ENCODE results near the gene KLF15.
A peak's percentile ranks its signal among the peaks of the same experiment; 100 is the strongest.

Gene KLF15

DNA sequence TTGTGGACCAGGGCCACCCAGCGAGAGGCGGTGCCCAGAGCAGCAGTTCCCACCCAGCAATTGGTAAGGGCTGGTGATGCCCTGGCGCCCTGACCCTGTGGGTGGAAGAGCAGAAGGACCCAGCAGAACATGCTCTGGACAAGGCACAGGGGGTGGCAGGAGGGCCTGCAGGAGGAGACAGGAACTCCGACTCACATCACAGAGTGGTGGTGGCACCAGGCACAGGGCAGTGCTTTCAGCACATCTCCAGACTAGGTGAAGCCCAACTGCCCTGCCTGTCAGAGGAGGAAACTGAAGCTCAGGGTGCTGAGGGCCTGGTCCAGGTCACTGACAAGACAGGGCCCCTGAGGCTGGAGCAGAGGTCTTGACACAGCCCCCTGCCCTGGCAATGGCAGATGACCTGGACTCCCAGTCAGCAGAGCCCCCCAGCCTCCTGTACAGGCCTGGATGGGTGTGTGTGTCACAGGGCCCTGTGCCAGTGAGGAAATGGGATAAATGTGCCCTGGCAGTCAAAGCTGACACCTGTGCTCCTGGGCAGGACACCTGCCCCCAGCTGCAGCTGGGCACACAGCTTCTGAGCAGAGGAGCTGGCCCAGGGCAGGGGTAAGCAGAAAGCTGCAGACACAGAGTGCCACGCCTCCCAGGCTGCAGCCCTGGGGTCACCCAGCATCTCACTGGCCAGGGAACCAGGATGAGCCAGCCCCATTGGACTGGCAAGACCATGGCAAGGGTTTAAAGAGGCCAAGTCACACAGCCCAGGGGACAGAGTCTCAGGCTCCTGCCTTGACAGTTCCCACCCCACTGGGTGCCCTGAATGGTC lies 11.4 kb downstream of the KLF15 start:
- DNase-seq = no peak

DNA sequence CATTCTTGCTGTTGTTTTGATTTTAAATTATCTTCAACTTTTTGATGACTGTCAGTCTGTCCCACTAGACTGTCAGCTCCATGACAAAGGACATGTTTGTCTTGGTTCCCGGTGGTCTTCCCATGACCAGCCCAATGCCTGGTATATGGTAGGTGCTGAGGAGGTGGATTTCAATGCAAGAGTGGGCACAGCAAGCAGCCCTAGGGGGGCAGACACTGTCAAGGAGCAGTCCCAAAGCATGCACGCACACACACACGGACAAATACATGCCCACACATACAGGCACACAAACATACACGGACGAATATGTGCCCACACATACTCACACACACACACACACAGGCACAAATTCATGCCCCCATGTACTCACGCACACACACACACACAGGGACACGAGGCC lies 12.0 kb downstream of the KLF15 start:
- DNase-seq = no peak

DNA sequence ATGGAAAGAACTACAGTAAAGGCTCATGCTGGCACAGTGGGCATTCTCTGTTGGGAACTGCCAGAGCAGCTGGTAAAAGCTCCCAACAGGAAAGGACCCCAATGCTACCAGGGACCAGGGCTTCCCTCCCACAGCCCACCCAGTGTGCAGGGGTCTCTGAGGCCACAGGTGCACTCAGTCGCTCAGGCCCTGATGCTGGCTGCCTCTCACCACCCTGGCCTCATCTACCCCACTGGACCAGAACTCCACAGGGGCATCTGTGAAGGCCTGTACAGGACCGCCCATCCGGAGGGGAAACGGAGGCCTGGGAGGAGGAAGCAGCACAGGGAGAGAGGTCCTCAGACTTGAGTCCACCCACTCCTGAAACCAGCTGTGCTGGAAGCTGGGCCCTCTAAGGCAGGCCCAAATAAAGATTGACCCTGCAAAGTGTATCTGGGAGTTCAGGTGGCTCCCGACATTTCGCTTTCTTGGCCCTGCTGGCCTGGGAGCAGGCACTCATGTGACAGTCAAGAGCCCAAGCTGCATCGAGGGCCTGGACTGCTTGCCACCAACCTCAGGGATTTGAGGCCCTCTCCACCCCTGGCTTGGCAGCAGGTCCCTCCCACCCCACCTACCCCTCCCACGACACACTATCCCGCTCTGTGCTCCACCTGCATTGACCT lies 12.7 kb downstream of the KLF15 start:
- no peak for DNase-seq

DNA sequence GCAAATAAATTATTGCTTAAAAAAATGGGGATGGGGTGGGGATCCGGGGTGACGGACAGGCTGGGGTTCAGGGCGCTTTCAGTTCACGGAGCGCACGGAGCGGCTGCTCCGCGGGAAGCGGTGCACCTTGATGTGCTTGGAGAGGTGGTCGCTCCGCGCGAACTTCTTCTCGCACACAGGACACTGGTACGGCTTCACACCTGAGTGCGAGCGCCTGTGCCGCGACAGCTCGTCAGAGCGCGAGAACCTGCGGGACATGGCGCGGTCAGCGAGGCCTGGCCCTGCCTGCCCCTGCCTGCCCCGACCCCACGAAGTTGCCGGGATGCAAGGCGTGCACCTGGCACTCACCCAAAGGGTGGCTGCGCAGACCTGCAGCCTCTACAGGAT lies 13.6 kb downstream of the KLF15 start:
- DNase-seq = no peak

DNA sequence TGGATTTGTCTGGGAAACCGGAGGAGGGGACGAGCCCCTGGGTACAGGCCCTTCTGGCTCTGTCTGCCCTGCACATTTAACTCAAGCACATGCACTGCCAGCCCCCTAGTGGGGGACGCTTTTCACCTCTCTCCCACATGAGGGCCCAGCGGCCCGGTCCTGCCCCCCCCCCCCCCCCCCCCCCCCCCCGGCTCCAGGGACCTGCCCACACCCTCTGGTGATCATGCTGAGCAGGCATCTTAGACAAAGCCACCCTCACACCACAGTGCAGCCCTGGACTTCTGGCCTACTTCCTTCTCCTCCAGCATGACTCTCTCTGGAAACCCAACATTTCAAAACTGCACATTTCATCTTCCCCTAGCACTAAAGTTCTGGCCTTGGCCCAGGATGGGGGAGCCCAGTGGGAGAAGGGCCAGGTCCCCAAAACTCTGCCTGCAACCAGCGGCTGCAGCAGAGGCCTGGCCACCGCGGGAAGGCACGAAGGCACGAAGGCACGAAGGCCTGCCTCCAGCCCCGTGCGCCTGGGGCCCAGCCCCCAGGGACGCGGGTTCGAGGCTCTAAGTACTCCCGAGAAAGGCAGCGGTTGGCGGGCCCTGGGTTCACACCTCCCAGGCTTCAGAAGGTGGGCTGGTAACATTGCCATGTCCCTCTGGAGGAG lies 14.1 kb downstream of the KLF15 start:
- no peak for DNase-seq

DNA sequence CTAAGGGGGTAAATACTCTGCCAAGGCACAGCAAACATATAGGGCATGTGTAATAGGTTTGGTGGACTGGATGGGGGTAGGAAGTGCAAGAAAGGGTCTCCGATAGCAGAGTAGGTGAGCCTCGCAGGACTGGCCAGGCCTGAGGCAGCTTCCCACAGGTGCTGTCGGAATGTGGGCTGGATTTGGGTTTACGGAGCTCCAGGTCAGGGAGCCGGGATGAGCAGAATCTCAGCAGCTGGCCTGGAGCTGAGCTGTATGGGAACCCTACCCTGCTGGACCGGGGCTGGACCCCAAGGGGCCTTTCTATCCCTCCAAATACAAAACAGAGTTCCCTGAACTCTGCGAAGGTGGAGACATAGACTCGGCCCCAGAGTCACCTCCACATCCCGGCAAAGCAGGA lies 15.0 kb downstream of the KLF15 start:
- no peak for DNase-seq

DNA sequence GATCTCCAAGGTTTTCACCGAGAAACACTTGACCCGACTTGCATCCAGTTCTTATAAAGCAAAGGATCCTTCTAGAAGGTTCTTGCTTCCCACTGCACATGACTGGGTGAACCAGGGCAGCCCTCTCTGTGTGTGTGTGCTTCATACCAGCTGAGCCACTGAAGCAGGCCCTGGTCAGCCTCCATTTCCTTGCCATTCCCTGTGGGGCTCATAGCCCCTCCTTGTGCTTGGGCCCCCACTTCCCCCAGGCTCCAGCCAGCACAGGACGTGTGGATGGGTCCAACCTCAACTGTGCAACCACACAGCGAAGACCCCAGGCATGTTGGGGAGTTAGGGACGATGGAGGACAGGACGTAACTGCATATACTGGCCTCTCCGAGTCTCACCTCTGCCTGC lies 15.5 kb downstream of the KLF15 start:
- DNase-seq = no peak

DNA sequence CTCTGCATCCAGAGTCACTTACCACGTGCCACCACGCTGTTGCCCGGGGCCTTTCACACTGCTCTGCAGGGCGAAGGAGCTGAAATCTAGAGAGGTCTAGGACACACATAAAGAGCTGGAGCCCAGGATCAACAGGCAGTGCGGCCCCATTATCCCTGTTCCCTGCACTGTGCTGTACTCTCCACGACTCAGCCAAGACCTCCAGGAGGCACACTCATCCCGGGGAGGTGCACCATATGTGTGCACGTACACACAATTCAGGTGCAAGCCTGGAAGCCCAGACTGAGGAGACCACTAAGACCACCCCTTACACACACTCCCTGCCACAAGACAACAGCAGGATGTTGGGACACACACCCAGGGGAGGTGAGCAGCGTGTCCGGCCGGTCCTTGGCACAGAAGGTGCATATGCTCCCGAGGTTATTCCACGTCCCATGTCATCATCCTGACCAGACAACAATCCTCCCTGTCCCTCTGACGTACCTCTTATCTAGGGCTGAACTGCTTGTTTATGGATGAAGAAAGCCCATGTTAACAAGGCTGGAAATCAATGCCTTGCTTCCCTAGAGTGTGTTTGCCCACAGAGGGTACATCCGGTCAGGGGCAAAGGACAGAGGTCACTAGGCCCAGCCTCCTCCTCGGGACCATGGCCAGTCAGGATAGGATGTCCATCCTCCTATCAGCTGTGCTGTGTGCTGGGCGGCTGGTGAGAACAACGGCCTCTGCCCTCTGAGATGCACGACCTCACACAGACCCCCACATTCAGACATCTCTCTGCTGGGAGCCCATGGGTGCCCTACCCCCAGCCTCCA lies 16.1 kb downstream of the KLF15 start:
- DNase-seq = no peak

DNA sequence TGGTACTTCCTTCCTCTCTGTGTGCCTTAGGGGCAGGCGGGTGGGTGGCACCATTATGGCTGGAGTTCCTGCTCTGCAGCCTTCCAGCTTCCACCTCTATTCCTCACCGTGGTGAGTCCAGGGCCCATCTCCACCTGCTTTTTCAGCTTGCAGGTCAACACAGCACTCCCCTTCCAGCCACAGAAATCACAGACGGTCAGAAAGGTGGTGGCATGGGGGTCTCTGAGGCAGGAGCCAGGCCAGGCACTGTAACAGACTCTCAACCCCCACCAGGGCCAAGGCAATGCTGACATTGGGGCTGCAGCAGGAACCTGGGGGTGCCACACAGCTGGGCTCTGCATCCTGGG lies 16.6 kb downstream of the KLF15 start:
- no peak for DNase-seq

DNA sequence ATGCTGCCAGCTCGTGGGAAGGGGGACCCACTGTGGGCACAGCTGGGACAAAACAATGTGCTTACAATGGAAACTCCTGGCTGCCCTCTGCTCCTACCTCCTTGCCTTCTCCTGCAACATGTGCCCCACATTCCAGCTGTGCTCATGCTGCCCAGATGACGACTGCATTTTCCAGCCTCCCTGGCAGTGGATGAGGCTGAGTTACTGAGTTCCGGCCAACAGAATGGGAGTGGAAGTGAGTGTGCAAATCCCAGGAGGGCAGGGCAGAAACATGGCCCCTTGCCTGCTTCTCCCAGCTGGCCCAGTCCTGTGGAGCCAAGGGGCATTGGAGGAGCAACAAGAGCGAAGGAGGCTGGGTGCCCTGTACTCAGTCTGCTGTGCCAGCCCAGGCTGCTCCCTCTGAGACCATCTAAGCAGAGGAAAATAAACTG lies 17.1 kb downstream of the KLF15 start:
- DNase-seq = no peak

DNA sequence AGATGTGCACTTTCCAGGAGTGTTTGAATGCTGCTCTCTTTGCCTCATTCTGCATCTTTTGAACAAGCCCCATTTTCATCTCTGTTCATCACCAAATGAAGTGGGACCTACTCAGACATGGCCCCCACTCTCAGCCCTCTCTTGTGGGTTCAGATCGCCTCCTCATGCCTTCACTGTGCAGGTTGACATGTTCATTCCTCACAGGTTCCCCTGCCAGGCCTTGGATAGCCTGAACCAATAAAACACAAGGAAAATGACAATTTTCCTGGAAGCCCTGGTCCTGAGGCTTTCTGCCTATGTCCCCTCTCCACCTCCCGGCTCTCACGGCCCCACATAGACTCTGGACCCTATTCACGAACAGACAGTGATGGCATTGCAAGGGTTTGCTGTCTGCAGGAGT lies 17.7 kb downstream of the KLF15 start:
- DNase-seq = no peak

DNA sequence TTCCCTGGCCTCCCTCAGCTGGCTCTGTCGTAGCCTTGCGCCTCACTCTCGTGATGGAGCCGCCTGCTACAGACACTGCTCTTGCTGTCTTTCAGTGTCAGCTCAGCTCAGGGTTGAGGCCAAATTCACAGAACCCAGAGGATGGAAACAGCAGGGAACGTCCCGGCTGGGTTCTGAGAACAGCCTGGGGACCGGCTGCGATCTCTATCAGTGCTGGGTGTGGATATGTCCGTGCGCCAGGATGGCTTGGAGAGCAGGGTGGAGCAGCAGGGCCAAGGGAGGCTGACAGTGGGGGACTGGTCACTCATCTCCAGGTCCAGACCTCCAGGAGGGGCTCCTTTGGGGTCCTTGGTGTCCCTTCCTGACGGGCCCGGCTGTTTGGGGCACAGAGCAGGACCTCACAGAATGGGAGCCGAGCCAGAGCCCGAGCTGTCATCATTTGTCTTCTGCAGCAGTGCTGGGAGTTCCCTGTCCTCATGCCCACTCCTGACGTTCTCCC lies 18.4 kb downstream of the KLF15 start:
- DNase-seq = no peak

DNA sequence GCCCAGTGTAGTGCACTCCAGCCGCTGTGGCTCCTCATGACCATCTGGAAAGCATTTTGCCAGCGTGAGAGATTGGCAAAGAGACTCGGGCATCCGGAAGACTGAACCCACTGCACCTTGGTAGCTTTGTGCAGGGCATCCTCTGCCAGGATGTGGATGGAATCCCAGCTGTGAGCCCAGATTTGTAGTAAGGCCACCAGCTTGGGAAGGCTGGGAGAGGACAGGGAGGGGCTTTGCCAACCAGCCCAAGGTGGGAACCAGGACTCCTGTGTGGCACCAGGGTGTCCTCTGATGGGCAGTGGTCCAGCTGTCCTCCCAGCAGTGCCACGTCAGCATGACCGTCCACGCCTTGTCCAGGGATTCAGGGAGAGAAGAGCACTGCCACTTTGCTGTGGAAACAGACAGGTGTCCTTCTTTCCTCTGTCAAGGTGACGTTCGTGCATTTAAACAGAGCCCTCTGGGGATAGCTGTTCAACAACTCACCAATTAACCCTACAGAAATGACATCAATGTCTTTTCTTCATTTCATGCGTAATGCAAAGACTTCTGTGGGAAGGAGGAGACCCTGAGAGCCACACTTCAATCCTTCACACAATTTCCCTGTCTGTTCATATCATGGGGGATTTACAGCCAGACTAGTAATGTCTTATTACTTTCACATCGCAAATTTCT lies 19.1 kb downstream of the KLF15 start:
- no peak for DNase-seq

DNA sequence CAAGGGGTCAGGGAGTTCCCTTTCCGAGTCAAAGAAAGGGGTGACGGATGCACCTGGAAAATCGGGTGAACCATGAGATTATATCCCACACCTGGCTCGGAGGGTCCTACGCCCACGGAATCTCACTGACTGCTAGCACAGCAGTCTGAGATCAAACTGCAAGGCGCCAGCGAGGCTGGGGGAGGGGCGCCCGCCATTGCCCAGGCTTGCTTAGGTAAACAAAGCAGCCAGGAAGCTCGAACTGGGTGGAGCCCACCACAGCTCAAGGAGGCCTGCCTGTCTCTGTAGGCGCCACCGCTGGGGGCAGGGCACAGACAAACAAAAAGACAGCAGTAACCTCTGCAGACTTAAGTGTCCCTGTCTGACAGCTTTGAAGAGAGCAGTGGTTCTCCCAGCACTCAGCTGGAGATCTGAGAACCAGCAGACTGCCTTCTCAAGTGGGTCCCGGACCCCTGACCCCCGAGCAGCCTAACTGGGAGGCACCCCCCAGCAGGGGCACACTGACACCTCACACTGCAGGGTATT lies 25.3 kb downstream of the KLF15 start:
- peak; percentile 19 for DNase-seq

DNA sequence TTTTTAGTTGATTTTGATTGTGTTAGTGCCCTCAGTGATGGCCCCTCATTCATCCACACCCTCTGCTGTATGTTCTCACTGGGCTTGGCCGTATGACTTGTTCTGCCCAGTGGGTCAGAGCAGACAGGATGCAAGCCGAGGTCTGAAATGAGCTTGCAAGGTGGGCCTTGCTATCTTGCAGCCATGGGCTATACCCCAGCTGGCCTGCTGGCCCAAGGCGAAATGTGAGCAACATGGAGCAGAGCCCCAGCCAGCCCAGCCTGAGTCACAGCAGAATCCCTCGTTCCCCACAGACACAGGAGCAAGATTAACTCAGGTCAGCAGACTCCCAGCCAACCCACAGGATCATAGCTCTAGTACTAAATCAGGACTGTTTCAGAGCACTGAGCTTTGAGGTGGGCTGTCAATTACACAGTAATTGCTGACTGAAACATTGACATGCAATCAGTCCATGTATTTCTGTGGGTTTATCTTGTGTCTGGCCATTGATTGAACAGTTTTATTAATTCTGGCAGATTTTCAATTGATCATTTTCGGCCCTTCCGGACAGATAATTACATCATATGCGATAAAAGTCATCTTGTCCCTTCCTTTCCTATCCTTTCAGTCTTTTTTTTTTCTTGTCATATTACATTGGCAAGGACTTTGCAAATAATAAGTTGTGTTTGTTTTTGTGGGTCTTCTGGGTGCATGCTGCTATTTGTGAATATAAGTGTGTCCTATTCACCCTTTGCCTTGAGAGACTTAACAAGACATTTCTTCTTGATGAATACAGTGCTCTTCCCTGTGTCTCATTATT lies 27.1 kb downstream of the KLF15 start:
- DNase-seq = no peak

DNA sequence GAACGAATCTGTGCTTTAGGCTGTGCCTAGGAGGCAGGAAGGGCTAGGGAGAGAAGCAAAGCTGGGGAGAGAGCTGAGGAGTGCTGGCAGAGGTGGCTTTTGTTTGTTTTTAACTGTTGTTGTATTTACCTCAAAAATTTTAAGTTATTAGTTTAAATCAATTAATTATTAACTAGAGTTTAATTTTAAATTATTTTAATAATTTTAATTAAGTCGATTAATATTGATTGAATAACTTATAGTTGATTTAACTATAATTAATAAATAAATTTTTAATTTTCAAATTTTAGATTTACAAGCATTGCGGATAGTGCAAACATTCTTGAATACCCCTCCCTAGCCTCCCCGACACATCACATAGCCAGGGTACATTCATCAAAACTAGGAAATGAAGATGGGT lies 30.6 kb downstream of the KLF15 start:
- no peak for DNase-seq

DNA sequence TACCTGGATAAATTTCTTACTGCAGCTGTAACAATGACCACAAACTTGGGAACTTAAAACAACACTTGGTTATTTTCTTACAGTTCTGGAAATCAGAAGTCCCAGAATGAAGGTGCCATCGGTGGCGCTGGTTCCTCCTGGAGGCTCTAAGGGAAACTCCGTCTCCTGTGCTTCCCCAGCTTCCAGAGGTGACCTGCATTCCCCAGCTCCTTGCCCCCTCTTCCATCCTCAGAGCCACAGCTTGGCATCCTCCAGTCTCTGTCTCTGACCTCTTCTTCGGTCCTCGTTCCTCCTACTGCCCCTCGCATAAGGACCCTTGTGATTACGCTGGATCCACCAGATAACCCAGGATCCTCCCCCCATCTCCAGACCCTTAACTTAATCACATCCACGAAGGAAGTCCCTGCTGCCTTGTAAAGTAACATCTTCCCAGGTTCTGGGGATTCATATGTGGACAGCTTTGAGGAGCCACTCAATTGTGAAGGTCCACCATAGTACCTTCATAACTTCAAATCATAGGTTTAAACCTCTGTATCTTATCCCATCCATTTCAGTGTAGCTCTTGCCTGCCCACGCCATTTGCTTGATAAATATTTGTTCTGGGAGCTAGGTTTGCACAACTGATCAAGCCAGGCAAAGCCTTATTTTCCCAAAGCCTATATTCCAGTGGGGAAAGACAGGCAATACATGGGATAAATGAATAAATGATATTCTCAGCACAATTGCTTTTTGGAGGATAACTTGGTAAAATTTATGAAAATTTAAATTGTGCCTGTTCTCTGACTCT lies 34.8 kb downstream of the KLF15 start:
- no peak for DNase-seq

DNA sequence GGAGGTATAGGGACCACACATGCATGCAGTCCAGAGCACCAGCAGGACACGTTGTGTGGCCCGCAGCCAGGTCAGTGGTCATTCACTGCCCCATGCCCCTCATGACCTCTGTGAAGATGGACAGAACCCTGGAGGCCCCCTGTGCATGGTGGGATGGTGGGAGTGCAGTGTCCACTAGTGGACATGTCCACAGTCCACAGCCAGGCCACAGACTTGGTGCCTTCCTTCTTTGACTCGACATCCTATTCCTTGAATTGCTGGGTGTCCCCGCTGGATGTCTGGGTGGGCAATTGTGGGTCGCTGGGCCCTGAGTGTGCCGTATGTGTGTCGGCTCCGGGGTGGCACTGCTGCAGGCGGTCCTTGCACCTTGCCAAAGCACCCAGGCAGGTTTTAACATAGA lies 35.7 kb downstream of the KLF15 start:
- DNase-seq = no peak

DNA sequence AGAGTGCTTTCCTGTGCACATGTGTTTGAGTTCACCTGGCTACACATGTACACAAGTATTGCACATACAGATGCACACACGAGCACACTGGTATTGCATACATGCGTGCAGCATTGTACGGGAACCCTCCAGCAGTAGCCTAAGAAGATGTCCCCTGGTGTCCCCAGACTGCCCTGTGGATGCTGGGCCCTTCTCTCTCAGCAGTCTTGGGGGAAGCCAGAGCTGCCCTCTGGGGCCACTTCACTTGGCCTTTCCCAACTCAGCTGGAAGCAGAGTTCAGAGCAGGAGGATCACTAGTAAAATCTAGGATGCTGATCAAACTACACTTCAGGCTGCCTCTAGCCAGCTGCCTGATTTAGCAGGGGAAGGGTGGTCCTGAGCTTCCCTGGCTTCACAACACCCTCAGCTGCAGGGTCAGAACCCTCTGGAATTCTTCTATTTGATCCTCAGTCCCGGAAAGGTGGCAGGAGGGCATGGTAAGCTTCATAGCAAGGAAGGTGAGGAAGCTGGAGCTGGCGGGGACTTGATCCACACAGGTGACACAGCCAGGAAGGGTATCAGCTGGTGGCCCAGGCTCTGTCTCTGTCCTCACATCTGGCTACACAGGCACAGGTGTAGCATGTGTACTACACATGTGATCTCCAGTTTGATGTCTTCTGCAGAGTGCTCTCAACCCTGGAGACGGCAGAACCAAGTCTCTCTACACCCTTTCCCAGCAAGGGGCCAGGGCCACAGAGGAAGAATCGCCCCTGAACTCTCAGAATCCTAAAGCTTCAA lies 36.5 kb downstream of the KLF15 start:
- DNase-seq = no peak

All from NCI-H2171 treated with DMSO at 0.1 percent for 48 hours (cell line).